Measurements from ENCODE around the gene SPATS2L. TPM values are rescaled to one million over a fixed set of nuclear protein-coding genes. Genes with fewer than 3 reads are reported as not detected.

Gene SPATS2L
- total and polyA plus RNA-seq, 2 of the 13 experiments (the other 11 are each of a cell fraction or from before 2014, with no cell fraction given) = 154 to 212 TPM

DNA sequence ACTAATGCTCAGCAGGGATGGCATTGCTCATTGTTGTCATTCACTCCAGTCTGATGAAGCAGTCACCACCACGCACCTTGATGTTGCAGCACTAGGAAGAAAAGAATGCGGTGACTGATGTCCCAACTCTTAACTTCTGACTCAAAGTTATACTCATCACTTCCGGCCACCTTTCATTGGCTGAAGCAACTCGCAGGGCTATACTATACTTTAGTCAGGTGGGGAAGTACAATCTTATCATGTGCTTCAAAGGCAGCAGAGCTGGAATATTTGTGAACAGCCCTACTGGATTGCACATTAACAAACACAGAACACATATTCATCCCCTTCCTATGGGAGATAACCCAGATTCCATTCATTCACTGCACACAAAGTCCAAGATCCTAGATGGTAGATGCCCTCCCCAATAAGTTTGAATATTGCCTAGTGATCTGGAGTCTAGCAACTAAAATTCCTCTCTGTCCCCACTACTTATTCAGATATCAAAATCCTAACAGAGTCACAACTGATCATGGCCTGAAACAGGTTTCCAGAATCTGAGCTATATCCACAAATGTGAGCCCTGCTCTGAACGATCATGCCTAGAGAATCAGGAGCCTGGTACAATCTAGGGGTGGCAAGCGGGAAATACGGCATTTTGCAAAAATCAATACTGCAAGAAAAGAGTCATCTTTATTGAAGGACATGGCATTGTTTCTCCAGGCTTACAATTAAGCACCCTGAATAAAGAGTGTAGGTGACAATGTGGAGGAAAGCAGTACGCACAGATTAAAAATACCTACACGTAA lies 3.4 kb upstream of the SPATS2L start (continued):
- TF ChIP-seq TEAD3 (CRISPR knock-in tag; optimal IDR thresholded peaks at IDR 0.05; ENCODE audit: borderline replicate concordance) = peak; percentile 95
- TF ChIP-seq, protein P1, sequence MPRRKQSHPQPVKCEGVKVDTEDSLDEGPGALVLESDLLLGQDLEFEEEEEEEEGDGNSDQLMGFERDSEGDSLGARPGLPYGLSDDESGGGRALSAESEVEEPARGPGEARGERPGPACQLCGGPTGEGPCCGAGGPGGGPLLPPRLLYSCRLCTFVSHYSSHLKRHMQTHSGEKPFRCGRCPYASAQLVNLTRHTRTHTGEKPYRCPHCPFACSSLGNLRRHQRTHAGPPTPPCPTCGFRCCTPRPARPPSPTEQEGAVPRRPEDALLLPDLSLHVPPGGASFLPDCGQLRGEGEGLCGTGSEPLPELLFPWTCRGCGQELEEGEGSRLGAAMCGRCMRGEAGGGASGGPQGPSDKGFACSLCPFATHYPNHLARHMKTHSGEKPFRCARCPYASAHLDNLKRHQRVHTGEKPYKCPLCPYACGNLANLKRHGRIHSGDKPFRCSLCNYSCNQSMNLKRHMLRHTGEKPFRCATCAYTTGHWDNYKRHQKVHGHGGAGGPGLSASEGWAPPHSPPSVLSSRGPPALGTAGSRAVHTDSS (CRISPR knock-in tag; conservative IDR thresholded peaks at IDR 0.05) = no peak
- no peak for TF ChIP-seq ZNF296 (CRISPR knock-in tag; conservative IDR thresholded peaks at IDR 0.05)
- TF ChIP-seq, protein P2, sequence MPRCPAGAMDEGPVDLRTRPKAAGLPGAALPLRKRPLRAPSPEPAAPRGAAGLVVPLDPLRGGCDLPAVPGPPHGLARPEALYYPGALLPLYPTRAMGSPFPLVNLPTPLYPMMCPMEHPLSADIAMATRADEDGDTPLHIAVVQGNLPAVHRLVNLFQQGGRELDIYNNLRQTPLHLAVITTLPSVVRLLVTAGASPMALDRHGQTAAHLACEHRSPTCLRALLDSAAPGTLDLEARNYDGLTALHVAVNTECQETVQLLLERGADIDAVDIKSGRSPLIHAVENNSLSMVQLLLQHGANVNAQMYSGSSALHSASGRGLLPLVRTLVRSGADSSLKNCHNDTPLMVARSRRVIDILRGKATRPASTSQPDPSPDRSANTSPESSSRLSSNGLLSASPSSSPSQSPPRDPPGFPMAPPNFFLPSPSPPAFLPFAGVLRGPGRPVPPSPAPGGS (CRISPR knock-in tag; IDR thresholded peaks at IDR 0.05) = no peak
- no peak; the same call in 1 of the 2 replicates for TF ChIP-seq ARID2 (CRISPR knock-in tag; IDR thresholded peaks at IDR 0.05; ENCODE audit: borderline replicate concordance)
- no peak for TF ChIP-seq REXO4 (CRISPR knock-in tag; IDR thresholded peaks at IDR 0.05; ENCODE audit: borderline replicate concordance)
- TF ChIP-seq, protein P3, sequence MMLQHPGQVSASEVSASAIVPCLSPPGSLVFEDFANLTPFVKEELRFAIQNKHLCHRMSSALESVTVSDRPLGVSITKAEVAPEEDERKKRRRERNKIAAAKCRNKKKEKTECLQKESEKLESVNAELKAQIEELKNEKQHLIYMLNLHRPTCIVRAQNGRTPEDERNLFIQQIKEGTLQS (CRISPR knock-in tag; IDR thresholded peaks at IDR 0.05) = peak; percentile 76
- TF ChIP-seq ZNF234 (CRISPR knock-in tag; conservative IDR thresholded peaks at IDR 0.05) = no peak
- 0 out of 2 replicates have a peak, but pooled peaks have one; percentile 6 for TF ChIP-seq RFX3 (CRISPR knock-in tag; IDR thresholded peaks at IDR 0.05)
- TF ChIP-seq, protein P4, sequence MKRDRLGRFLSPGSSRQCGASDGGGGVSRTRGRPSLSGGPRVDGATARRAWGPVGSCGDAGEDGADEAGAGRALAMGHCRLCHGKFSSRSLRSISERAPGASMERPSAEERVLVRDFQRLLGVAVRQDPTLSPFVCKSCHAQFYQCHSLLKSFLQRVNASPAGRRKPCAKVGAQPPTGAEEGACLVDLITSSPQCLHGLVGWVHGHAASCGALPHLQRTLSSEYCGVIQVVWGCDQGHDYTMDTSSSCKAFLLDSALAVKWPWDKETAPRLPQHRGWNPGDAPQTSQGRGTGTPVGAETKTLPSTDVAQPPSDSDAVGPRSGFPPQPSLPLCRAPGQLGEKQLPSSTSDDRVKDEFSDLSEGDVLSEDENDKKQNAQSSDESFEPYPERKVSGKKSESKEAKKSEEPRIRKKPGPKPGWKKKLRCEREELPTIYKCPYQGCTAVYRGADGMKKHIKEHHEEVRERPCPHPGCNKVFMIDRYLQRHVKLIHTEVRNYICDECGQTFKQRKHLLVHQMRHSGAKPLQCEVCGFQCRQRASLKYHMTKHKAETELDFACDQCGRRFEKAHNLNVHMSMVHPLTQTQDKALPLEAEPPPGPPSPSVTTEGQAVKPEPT (CRISPR knock-in tag; IDR thresholded peaks at IDR 0.05; ENCODE audit: low read depth) = no peak
- TF ChIP-seq CBFB (CRISPR knock-in tag; IDR thresholded peaks at IDR 0.05) = peak; percentile 82; the same call in 1 of the 2 replicates
- TF ChIP-seq, protein P5, sequence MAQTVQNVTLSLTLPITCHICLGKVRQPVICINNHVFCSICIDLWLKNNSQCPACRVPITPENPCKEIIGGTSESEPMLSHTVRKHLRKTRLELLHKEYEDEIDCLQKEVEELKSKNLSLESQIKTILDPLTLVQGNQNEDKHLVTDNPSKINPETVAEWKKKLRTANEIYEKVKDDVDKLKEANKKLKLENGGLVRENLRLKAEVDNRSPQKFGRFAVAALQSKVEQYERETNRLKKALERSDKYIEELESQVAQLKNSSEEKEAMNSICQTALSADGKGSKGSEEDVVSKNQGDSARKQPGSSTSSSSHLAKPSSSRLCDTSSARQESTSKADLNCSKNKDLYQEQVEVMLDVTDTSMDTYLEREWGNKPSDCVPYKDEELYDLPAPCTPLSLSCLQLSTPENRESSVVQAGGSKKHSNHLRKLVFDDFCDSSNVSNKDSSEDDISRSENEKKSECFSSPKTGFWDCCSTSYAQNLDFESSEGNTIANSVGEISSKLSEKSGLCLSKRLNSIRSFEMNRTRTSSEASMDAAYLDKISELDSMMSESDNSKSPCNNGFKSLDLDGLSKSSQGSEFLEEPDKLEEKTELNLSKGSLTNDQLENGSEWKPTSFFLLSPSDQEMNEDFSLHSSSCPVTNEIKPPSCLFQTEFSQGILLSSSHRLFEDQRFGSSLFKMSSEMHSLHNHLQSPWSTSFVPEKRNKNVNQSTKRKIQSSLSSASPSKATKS (CRISPR knock-in tag; IDR thresholded peaks at IDR 0.05) = peak; percentile 93; the same call in 1 of the 2 replicates
- no peak for TF ChIP-seq ZNF224 (CRISPR knock-in tag; IDR thresholded peaks at IDR 0.05)
- TF ChIP-seq ZBTB1 (CRISPR knock-in tag; IDR thresholded peaks at IDR 0.05; ENCODE audit: borderline replicate concordance) = no peak
- no peak for TF ChIP-seq NAIF1 (CRISPR knock-in tag; IDR thresholded peaks at IDR 0.05; ENCODE audit: borderline replicate concordance)
- peak; percentile 95 for TF ChIP-seq ERF (CRISPR knock-in tag; IDR thresholded peaks at IDR 0.05)
- no peak for TF ChIP-seq SRSF1 (optimal IDR thresholded peaks at IDR 0.05; ENCODE audit: low read depth, low read length)
- TF ChIP-seq, protein P6, sequence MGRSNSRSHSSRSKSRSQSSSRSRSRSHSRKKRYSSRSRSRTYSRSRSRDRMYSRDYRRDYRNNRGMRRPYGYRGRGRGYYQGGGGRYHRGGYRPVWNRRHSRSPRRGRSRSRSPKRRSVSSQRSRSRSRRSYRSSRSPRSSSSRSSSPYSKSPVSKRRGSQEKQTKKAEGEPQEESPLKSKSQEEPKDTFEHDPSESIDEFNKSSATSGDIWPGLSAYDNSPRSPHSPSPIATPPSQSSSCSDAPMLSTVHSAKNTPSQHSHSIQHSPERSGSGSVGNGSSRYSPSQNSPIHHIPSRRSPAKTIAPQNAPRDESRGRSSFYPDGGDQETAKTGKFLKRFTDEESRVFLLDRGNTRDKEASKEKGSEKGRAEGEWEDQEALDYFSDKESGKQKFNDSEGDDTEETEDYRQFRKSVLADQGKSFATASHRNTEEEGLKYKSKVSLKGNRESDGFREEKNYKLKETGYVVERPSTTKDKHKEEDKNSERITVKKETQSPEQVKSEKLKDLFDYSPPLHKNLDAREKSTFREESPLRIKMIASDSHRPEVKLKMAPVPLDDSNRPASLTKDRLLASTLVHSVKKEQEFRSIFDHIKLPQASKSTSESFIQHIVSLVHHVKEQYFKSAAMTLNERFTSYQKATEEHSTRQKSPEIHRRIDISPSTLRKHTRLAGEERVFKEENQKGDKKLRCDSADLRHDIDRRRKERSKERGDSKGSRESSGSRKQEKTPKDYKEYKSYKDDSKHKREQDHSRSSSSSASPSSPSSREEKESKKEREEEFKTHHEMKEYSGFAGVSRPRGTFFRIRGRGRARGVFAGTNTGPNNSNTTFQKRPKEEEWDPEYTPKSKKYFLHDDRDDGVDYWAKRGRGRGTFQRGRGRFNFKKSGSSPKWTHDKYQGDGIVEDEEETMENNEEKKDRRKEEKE (IDR thresholded peaks at IDR 0.05) = no peak
- TF ChIP-seq MATR3 (CRISPR knock-in tag; IDR thresholded peaks at IDR 0.05) = no peak
